Measurements from ENCODE around the gene KANK3.
"Not testable (repeated sequence)": the region's sequence is repeated elsewhere in the genome, so short reads cannot be mapped to it uniquely, and the experiment has no call there.

Gene KANK3

GRCh38 chr19:8342684-8343482 is at the start of gene KANK3:
Gene KANK3 (minus strand): TSS chr19:8343262. CDS start chr19:8337828, 5,434 bp downstream.
- DNase-seq, result peak; percentile 93

DNA sequence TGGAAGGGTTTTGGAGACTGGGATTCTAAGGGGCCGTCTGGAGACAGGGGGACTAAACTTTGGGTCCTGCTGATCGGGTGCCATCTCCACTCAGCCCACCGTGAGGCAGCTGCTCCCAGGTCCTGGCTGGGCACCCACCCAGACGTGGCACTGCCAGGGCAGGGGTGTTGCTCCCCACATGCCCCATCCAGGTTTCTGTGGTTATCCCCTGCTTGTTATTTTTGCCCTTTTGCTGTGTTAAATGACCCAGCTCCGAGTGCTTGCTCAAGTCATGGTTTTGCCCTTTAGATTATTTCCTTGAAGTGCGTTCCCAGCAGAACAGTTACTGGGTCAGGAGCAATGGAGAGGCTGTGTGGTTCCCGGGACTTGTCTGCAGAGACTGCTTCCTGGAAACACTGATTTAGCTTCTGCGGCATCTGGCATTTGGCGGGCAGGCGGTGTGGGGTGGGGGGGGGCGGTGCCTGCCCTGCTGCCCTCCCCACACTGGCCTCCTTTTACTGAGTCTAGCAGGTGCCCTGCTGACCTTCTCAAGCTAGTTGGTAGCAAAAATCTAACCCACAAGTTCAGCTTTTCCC is 49.0 kb upstream of the KANK3 start:
- no peak for DNase-seq

GRCh38 chr19:8391198-8392016 is 48.3 kb upstream of the KANK3 start:
- DNase-seq, result no peak

DNA sequence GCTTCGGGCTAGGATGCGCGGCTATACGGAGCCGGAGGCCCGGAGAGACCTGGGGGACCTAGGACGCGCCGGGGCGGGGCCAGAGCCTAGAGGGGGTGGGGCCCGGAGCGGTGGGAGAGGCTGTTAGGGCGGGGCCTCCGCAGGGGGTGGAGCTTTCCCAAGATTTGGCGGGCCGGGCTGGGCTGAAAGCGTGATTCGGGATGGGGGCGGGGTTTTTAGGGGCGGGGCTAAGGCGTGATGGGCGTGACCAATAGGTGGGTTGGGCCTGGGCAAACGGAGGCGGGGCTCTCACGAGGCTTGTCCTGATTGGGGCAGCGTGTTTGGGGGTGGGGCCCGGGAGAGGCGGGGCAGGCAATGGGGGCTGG is 47.5 kb upstream of the KANK3 start:
- peak; percentile 70 for DNase-seq

- DNase-seq, result peak; percentile 86
Observed at GRCh38 chr19:8389891-8390616, 47.0 kb upstream of the KANK3 start, which contains the start of gene RAB11B. Gene RAB11B (plus strand): TSS chr19:8390360. CDS start chr19:8390417, 57 bp downstream.

- DNase-seq, result no peak
Observed at GRCh38 chr19:8388612-8388958, 45.5 kb upstream of the KANK3 start.

DNA sequence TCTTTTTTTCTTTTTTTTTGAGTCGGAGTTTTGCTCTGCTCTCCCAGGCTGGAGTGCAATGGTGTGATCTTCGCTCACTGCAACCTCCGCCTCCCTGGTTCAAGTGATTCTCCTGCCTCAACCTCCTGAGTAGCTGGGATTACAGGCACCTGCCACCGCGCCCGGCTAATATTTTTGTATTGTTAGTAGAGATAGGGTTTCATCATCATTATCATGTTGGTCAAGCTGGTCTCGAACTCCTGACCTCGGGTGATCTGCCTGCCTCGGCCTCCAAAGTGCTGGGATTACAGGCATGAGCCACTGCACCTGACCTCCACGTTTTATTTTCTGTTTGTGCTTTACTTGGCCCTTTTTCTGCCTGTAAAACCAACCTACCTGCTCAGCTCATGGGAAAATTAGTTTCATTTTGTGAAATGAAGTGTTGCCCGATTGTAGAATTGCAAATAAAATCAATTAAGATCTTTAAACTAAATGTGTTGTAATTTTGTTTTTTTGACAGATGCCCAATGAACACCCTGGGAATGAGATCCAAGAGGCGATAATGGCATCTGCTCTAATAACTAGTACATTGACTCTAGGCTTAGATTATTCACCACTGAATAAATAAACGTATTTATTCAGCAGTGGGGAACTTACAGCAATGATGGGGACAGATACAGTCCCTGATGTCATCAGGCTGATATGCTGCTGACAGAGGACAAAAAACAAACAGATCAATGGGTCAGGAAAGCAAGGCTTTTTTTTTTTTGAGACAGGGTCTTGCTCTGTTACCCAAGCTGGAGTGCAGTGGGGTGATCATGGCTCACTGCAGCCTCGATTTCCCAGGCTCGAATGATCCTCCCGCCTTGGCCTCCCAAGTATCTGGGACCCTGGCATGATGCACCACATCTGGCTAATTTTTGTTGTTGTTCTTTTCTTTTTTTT is 44.9 kb upstream of the KANK3 start:
- DNase-seq, result no peak

GRCh38 chr19:8386990-8387389 is 43.9 kb upstream of the KANK3 start:
- no peak for DNase-seq

DNA sequence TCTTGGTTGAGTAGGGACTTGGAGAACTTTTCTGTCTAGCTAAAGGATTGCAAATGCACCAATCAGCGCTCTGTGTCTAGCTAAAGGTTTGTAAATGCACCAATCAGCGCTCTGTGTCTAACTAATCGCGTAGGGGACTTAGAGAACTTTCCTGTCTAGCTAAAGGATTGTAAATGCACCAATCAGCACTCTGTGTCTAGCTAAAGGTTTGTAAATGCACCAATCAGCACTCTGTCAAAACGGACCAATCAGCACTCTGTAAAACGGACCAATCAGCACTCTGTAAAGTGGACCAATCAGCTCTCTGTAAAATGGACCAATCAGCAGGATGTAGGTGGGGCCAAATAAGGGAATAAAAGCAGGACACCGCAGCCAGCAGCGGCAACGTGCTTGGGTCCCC is 43.4 kb upstream of the KANK3 start:
- DNase-seq, result not testable (repeated sequence)

DNA sequence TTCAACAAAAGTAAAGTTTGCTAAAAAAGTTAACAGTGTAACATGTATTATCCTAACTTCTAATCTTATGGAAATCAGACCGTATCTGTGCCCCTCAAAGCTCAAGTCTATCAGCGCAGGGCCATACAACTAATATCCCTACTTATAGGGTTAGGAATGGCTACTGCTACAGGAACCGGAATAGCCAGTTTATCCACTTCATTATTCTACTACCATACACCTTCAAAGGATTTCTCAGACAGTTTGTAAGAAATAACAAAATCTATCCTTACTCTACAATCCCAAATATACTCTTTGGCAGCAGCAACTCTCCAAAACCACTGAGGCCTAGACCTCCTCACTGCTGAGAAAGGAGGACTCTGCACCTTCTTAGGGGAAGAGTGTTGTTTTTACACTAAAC is 42.5 kb upstream of the KANK3 start:
- DNase-seq, result not testable (repeated sequence)

DNA sequence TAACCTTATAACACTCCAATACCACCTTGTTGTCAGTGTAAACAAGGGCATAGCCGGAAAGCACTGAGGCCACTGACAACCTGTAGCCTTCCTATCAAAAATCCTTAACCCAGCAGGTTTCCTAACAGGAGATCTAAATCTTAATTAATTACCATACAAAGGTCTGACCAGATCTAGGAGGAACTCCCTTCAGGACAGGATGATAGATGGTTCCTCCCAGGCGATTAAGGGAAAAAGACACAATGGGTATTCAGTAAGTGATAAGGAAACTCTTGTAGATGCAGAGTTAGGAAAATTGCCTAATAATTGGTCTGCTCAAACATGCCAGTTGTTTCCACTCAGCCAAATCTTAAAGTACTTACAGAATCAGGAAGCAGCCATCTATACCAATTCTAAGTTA is 42.0 kb upstream of the KANK3 start:
- DNase-seq, result not testable (repeated sequence)

DNA sequence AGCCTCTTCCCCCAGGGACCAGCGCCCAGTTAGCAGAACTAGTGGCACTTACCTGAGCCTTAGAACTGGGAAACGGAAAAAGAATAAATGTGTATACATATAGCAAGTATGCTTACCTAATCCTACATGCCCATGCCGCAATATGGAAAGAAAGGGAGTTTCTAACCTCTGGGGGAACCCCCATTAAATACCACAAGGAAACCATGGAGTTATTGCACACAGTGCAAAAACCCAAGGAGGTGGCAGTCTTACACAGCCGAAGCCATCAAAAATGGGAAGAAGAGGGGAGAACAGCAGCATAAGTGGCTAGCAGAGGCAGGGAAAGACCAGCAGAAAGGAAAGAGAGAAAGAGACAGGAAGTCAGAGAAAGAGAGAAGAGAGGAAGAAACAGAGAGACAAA is 41.5 kb upstream of the KANK3 start:
- not testable (repeated sequence) for DNase-seq

- DNase-seq, result not testable (repeated sequence)
Observed at GRCh38 chr19:8379156-8379891, 36.3 kb upstream of the KANK3 start.

GRCh38 chr19:8377598-8377997 is 34.5 kb upstream of the KANK3 start:
- no peak for DNase-seq

DNA sequence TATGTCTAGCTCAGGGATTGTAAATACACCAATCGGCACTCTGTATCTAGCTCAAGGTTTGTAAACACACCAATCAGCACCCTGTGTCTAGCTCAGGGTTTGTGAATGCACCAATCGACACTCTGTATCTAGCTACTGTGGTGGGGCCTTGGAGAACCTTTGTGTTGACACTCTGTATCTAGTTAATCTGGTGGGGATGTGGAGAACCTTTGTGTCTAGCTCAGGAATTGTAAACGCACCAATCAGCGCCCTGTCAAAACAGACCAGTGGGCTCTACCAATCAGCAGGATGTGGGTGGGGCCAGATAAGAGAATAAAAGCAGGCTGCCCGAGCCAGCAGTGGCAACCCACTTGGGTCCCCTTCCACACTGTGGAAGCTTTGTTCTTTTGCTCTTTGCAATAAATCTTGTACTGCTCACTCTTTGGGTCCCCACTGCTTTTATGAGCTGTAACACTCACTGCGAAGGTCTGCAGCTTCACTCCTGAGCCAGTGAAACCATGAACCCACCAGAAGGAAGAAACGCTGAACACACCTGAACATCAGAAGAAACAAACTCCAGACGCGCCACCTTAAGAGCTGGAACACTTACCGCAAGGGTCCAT is 33.4 kb upstream of the KANK3 start:
- DNase-seq, result not testable (repeated sequence)

GRCh38 chr19:8375766-8376165 is 32.7 kb upstream of the KANK3 start:
- DNase-seq, result not testable (repeated sequence)

- no peak for DNase-seq
Observed at GRCh38 chr19:8373867-8374813, 31.1 kb upstream of the KANK3 start.

DNA sequence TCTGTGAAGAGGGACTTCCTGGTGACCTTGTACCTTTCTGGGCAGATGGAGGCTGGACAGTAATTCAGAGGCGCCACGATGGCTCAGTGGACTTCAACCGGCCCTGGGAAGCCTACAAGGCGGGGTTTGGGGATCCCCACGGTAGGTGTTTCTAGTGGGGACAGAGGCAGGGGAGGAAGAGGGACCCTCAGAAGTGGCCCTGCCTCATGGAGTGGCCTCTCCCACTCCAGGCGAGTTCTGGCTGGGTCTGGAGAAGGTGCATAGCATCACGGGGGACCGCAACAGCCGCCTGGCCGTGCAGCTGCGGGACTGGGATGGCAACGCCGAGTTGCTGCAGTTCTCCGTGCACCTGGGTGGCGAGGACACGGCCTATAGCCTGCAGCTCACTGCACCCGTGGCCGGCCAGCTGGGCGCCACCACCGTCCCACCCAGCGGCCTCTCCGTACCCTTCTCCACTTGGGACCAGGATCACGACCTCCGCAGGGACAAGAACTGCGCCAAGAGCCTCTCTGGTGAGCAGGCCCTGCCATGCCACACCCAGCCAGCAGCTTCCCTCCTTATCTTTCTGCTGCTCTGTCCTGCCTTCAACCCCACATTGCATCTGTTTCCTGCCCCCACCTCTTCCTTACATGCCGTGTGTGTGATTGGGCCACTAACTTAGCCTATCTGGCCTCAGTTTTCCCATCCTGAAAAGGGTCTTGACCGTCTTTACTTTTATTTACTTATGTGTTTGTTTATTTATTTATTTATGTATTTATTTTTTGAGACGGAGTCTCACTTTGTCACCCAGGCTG is 28.1 kb upstream of the KANK3 start:
- no peak for DNase-seq
